ENCODE results near the gene ATG14. TPM values are rescaled to one million over a fixed set of nuclear protein-coding genes. Genes with fewer than 3 reads are reported as not detected.

The ATG14 gene
- total and polyA plus RNA-seq, 2 of the 8 experiments (the other 6 are each of a cell fraction or from before 2014, with no cell fraction given): 4.9 to 10.8 TPM

DNA sequence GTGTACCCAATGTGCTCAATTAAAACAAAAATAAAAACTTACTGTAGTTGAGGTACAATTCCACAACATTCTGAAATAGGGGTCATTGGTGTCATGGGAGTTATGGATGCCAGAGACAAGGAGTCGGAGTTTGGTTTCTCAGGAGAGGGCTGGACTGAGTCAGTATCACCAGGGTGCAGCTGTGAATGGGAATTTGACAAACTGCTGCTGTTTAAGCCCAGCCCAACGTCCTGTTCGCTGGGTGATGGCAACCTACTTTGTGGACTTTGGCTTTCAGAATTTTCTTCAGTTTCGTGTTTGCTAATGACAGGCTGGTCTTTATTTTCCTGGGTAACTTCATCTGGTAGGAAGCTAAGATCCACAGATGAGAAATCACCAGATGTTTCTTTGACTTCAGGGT lies 24.9 kb upstream of the ATG14 start:
- no peaks in the 10 kb centered on the region for H3K23me2 ChIP-seq (ENCODE audit: low read depth, low read length)
- no peak overlapping the region for H3K4me3 ChIP-seq (ENCODE audit: extremely low read depth in 1 of 4, insufficient read depth in 2 of 4, low read depth in 3 of 4, low read length in 4 of 4)
- H2AK5ac ChIP-seq (ENCODE audit: low read depth, low read length): no peak overlapping the region
- H2BK5ac ChIP-seq (ENCODE audit: low read depth, low read length): no peak overlapping the region
- H3K79me1 ChIP-seq (ENCODE audit: low read depth, low read length): no peaks in the 10 kb centered on the region
- no peak overlapping the region for H3K4me2 ChIP-seq (ENCODE audit: insufficient read depth in 1 of 2, low read depth in 2 of 2, low read length in 2 of 2)
- H4K8ac ChIP-seq (ENCODE audit: extremely low read depth, insufficient read depth, low read length): no peak overlapping the region
- no peaks in the 10 kb centered on the region for H3K27me3 ChIP-seq (replicated peaks in 1 of 4; ENCODE audit: control insufficient read depth in 3 of 4, extremely low read depth in 1 of 4, insufficient read depth in 3 of 4, low read length in 3 of 4)
- H3K18ac ChIP-seq (ENCODE audit: extremely low read depth, low read length): no peak overlapping the region
- H3K56ac ChIP-seq (replicated peaks; ENCODE audit: insufficient read length, low read depth, low read length): no peak overlapping the region
- ChIA-PET POLR2A (ENCODE audit: partially characterized antibody) (no interaction called here), CTCF (ENCODE audit: partially characterized antibody) (interaction anchor here (0.6 to 3.7 kb wide), 5 partner anchors 10 to 261 kb away, joined by 3 to 20 read pairs (median 3); no protein-coding TSS in a partner anchor)
- FAIRE-seq (no peak), DNase-seq (ENCODE audit: low read depth in 1 of 2, low spot score in 2 of 2) (no peak)
- 82% methylated on average over 4 of the region's 4 CpGs; no CpG with 5 or more reads in 1 of the 2 experiments for WGBS, 2 experiments (ENCODE audit: extremely low coverage in 1 of 2, insufficient coverage in 1 of 2, insufficient read length in 1 of 2, insufficient replicate concordance in 2 of 2, low coverage in 1 of 2, low lambda C conversion rate in 2 of 2, missing lambda C conversion rate in 1 of 2)
- H2BK12ac ChIP-seq (ENCODE audit: low read depth, low read length): no peak overlapping the region
- no peak overlapping the region for H3K4ac ChIP-seq (replicated peaks; ENCODE audit: insufficient read length, low read depth, low read length)
- H3K23ac ChIP-seq (ENCODE audit: insufficient read length): no peak overlapping the region
- no peak overlapping the region for H4K5ac ChIP-seq (ENCODE audit: insufficient read length, low read depth, low read length)
- H3K36me3 ChIP-seq (ENCODE audit: control insufficient read depth in 2 of 4, insufficient read depth in 4 of 4, low read length in 3 of 4): no peaks in the 10 kb centered on the region
- no peaks in the 10 kb centered on the region; a peak in 2 of 7 replicates for H3K4me1 ChIP-seq (replicated peaks in 1 of 4; ENCODE audit: control insufficient read depth in 3 of 4, insufficient read depth in 4 of 4, low read length in 3 of 4)
- no peak overlapping the region for H2BK20ac ChIP-seq (ENCODE audit: low read length)
- no peak overlapping the region for H3K14ac ChIP-seq (ENCODE audit: insufficient read length)
- no peaks in the 10 kb centered on the region for H3K79me2 ChIP-seq (ENCODE audit: control insufficient read depth in 1 of 2, insufficient read depth in 2 of 2, low read length in 2 of 2)
- H4K91ac ChIP-seq (replicated peaks; ENCODE audit: insufficient read length, low read length): no peak overlapping the region
- no peak overlapping the region for H3K9ac ChIP-seq (replicated peaks in 1 of 4; ENCODE audit: extremely low read depth in 1 of 4, low read depth in 3 of 4, low read length in 3 of 4)
- no peaks in the 10 kb centered on the region for H4K20me1 ChIP-seq (replicated peaks in 1 of 2; ENCODE audit: control insufficient read depth in 1 of 2, insufficient read depth in 2 of 2, low read length in 2 of 2)
- H2AFZ ChIP-seq (ENCODE audit: low read length): no peak overlapping the region
- no peaks in the 10 kb centered on the region for H3K9me3 ChIP-seq (ENCODE audit: insufficient read depth in 2 of 2, low read depth in 1 of 2, low read length in 1 of 2)
- H2BK120ac ChIP-seq (replicated peaks; ENCODE audit: low read depth, low read length): no peak overlapping the region
- TF ChIP-seq CEBPB (IDR thresholded peaks at IDR 0.05; ENCODE audit: low read depth, low read length) (no peak), SAP30 (IDR thresholded peaks at IDR 0.05; ENCODE audit: insufficient read depth, insufficient replicate concordance, low read length) (no peak), SIN3A (conservative IDR thresholded peaks at IDR 0.05 in 1 of 2, IDR thresholded peaks at IDR 0.05 in 1 of 2; ENCODE audit: low read depth in 1 of 2, low read length in 2 of 2) (no peak), RFX5 (IDR thresholded peaks at IDR 0.05; ENCODE audit: borderline replicate concordance, low read depth, low read length) (no peak), BCL11A (IDR thresholded peaks at IDR 0.05; ENCODE audit: low read depth in 2 of 2, low read length in 2 of 2) (no peak), POLR2AphosphoS5 (IDR thresholded peaks at IDR 0.05; ENCODE audit: low read depth, low read length) (no peak), ASH2L (IDR thresholded peaks at IDR 0.05; ENCODE audit: low read length) (no peak), EGR1 (IDR thresholded peaks at IDR 0.05; ENCODE audit: borderline replicate concordance, low read depth, low read length) (no peak)
- TF ChIP-seq, protein P1, sequence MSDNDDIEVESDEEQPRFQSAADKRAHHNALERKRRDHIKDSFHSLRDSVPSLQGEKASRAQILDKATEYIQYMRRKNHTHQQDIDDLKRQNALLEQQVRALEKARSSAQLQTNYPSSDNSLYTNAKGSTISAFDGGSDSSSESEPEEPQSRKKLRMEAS (IDR thresholded peaks at IDR 0.05): no peak
- no peak overlapping the region for H3K27ac ChIP-seq (ENCODE audit: low read depth, low read length)
- no peak overlapping the region for H2BK15ac ChIP-seq (ENCODE audit: low read length)

Data from H1 (cell line).